HepG2 (cell line): ENCODE measurements around the gene EDN2. TPM values are rescaled to one million over a fixed set of nuclear protein-coding genes. Genes with fewer than 3 reads are reported as not detected.
A peak's percentile ranks its signal among the peaks of the same experiment; 100 is the strongest.

Experiments used
- ATAD3A ChIP-seq: sonication (generic); formaldehyde crosslinking; IDR thresholded peaks from 2 replicates; pipeline ENCODE4 v1.4.0; 2020; ENCODE audit warnings: missing genetic modification reagents
- CC2D1A ChIP-seq: sonication (generic); formaldehyde crosslinking; IDR thresholded peaks from 2 replicates; pipeline ENCODE4 v1.8.1; 2023; ENCODE audit warnings: mild to moderate bottlenecking, missing genetic modification reagents
- EP300 ChIP-seq, 3 experiments: sonication (generic) in 1 of 3; formaldehyde crosslinking in 1 of 3; IDR thresholded peaks; 2 replicates each; pipeline versions ENCODE4 v1.5.1 to v1.6.1; 2011 to 2020; ENCODE audit warnings: low read depth in 2 of 3, low read length in 2 of 3, borderline replicate concordance in 1 of 3, improper control_type of control experiment in 1 of 3, mild to moderate bottlenecking in 1 of 3, missing genetic modification reagents in 1 of 3, moderate library complexity in 1 of 3
- GABPB1 ChIP-seq: IDR thresholded peaks from 2 replicates; pipeline ENCODE4 v1.6.1; 2016; ENCODE audit warnings: mild to moderate bottlenecking, missing genetic modification reagents, moderate library complexity, missing compliant biosample characterization
- ISX ChIP-seq: sonication (generic); formaldehyde crosslinking; conservative IDR thresholded peaks from 2 replicates; pipeline ENCODE4 v1.5.0; 2020; ENCODE audit warnings: missing genetic modification reagents
- JUND ChIP-seq: sonication (generic); formaldehyde crosslinking; IDR thresholded peaks from 2 replicates; pipeline ENCODE4 v1.8.0; 2022; ENCODE audit warnings: mild to moderate bottlenecking, missing genetic modification reagents
- MTF2 ChIP-seq: sonication (generic); formaldehyde crosslinking; IDR thresholded peaks from 2 replicates; pipeline ENCODE4 v1.5.0; 2020; ENCODE audit warnings: missing genetic modification reagents, borderline replicate concordance
- PAF1 ChIP-seq: IDR thresholded peaks from 2 replicates; pipeline ENCODE4 v1.6.1; 2016; ENCODE audit warnings: missing genetic modification reagents, missing compliant biosample characterization
- RAD21 ChIP-seq: fragments of 450-650 bp; formaldehyde crosslinking; IDR thresholded peaks from 2 replicates; pipeline ENCODE4 v1.5.0; 2020; ENCODE audit warnings: mild to moderate bottlenecking
- SALL1 ChIP-seq: sonication (generic); formaldehyde crosslinking; IDR thresholded peaks from 2 replicates; pipeline ENCODE4 v1.8.0; 2022; ENCODE audit warnings: mild to moderate bottlenecking, missing genetic modification reagents
- ZBTB7A ChIP-seq: sonication (generic); formaldehyde crosslinking; IDR thresholded peaks from 2 replicates; pipeline ENCODE4 v1.8.0; 2022; ENCODE audit warnings: mild to moderate bottlenecking, missing genetic modification reagents
- ZFY ChIP-seq: sonication (generic); formaldehyde crosslinking; IDR thresholded peaks from 2 replicates; pipeline ENCODE4 v1.4.0; 2020; ENCODE audit warnings: missing genetic modification reagents
- ZKSCAN8 ChIP-seq: IDR thresholded peaks from 2 replicates; pipeline ENCODE4 v1.6.1; 2016; ENCODE audit warnings: borderline replicate concordance, missing genetic modification reagents, missing compliant biosample characterization
- ZNF101 ChIP-seq: sonication (generic); formaldehyde crosslinking; IDR thresholded peaks from 2 replicates; pipeline ENCODE4 v1.4.0; 2020; ENCODE audit warnings: mild to moderate bottlenecking, low read depth, missing genetic modification reagents, borderline replicate concordance
- ZNF496 ChIP-seq: sonication (generic); formaldehyde crosslinking; IDR thresholded peaks from 2 replicates; pipeline ENCODE4 v1.8.1; 2023; ENCODE audit warnings: mild to moderate bottlenecking, moderate library complexity, missing genetic modification reagents; ENCODE audit not compliant: insufficient replicate concordance
- ZNF562 ChIP-seq: sonication (generic); formaldehyde crosslinking; IDR thresholded peaks from 2 replicates; pipeline ENCODE4 v1.8.0; 2022; ENCODE audit warnings: missing genetic modification reagents, borderline replicate concordance
- ZNF660 ChIP-seq: sonication (generic); formaldehyde crosslinking; IDR thresholded peaks from 2 replicates; pipeline ENCODE4 v1.5.1; 2020; ENCODE audit warnings: mild to moderate bottlenecking, low read depth, missing genetic modification reagents, borderline replicate concordance
- polyA plus RNA-seq, 8 experiments: library from polyadenylated mRNA; depleted of rRNA in 3 of 8; stranded (reverse) in 7 of 8; unstranded in 1 of 8; fragments of >200 nt; fragmentation: Illumina TruSeq in 4 of 8; extraction: Trizol in 4 of 8; gene quantifications; 2 replicates each; pipeline versions ENCODE4 v1.2.1 to v1.2.3, GENCODE V29; 2011 to 2016; ENCODE audit warnings: low read depth in 4 of 8, missing spikeins in 1 of 8, mixed read lengths in 1 of 8; ENCODE audit not compliant: insufficient read depth in 1 of 8
- total RNA-seq, 5 experiments: library from RNA; depleted of rRNA; stranded (reverse); fragments of >200 nt; fragmentation: Illumina TruSeq; extraction: Trizol; gene quantifications; 2 replicates each; pipeline ENCODE4 v1.2.3, GENCODE V29; 2016; ENCODE audit warnings: low read depth in 1 of 5
- TF ChIP-seq, protein P1 (sequence below): sonication (generic); formaldehyde crosslinking; IDR thresholded peaks from 2 replicates; pipeline ENCODE4 v1.5.1; 2020; ENCODE audit warnings: missing genetic modification reagents, mild to moderate bottlenecking, borderline replicate concordance
- TF ChIP-seq, protein P2 (sequence below): sonication (generic); formaldehyde crosslinking; IDR thresholded peaks from 2 replicates; pipeline ENCODE4 v1.4.0; 2020; ENCODE audit warnings: missing genetic modification reagents
- TF ChIP-seq, protein P3 (sequence below): IDR thresholded peaks from 2 replicates; pipeline ENCODE4 v1.6.1; 2016; ENCODE audit warnings: low read depth, borderline replicate concordance
- TF ChIP-seq, protein P4 (sequence below): sonication (generic); formaldehyde crosslinking; IDR thresholded peaks from 2 replicates; pipeline ENCODE4 v1.4.0; 2020; ENCODE audit warnings: missing genetic modification reagents

EDN2 gene
- total and polyA plus RNA-seq, 2 of the 13 experiments (the other 11 are each of a cell fraction or from before 2014, with no cell fraction given) = not detected

DNA sequence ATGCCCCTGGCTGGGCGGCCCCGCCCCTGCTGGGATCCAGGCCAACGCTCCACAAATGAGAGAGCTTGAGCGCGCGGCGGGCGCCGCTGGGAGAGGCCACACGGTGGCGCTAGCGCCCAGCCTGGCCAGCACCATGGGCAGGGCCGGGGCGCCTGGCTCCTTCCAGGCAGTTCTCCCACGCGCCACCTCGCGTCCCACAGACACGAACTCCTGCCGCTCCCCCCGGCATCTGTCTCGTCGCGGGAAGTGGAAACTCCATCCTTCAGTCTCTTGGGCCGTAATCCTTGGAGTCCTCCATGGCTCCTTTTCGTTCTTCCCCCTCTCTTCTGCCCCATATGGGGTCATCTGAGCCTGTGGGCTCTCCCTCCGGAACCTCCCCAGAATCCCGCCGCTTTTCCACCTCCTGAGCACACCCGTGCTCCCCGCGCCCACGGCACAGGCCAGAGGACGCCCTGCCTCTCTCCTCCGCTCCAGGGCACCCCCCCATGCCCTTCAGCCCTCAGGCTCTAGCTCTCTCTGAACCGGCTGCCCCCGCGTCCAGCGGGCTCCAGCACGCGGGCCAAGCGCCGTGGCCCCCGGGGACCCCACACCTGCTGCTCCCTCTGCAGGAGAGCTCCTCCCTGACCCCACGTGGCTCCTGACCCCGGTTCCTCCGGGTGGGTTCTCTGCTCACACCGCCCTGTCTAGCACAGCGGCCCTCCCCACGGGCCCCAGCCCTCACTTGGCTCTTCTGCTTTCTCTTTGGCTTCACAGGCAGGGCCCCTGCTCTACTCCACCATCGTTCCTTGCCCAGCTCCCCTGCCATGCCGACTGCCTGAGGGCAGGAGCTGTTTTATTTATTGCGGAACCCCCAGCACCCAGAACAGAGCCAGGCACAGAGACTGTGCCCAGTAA, 31.9 kb upstream of the EDN2 start (continued):
- TF ChIP-seq ZFY (CRISPR knock-in tag) = 0 out of 2 replicates have a peak, but pooled peaks have one; percentile 33
- no peak for TF ChIP-seq ZNF496
- no peak for TF ChIP-seq ATAD3A
- TF ChIP-seq ZBTB7A (CRISPR knock-in tag) = no peak
- peak; percentile 57; the same call in 1 of the 2 replicates for TF ChIP-seq RAD21
- TF ChIP-seq ZNF660 (CRISPR knock-in tag) = no peak
- peak; percentile 64; the same call in 1 of the 2 replicates for TF ChIP-seq GABPB1 (CRISPR knock-in tag)
- TF ChIP-seq, protein P1, sequence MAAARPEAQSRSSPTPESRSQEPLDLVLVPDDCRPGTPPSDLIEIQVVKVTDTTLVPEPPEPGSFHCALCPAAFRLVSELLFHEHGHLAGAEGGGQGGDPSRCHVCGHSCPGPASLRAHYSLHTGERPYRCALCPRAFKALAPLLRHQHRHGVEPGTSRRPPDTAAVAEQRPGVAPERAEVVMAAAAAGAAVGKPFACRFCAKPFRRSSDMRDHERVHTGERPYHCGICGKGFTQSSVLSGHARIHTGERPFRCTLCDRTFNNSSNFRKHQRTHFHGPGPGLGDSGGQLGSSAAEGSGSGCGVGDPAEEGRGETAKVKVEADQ (CRISPR knock-in tag) = no peak
- TF ChIP-seq PAF1 (CRISPR knock-in tag) = no peak
- no peak for TF ChIP-seq ZNF562 (CRISPR knock-in tag)
- no peak for TF ChIP-seq ZNF101 (CRISPR knock-in tag)
- TF ChIP-seq ZKSCAN8 (CRISPR knock-in tag) = no peak
- no peak for TF ChIP-seq JUND (CRISPR knock-in tag)
- TF ChIP-seq EP300 (IDR thresholded peaks at IDR 0.05; ENCODE audit: low read depth in 2 of 2, low read length in 2 of 2) = no peak
- TF ChIP-seq EP300 (CRISPR knock-in tag; IDR thresholded peaks at IDR 0.05; ENCODE audit: borderline replicate concordance) = no peak
- peak; percentile 32; the same call in 1 of the 2 replicates for TF ChIP-seq SALL1 (CRISPR knock-in tag)
- peak; percentile 52; the same call in 1 of the 2 replicates for TF ChIP-seq MTF2 (CRISPR knock-in tag)
- TF ChIP-seq, protein P2, sequence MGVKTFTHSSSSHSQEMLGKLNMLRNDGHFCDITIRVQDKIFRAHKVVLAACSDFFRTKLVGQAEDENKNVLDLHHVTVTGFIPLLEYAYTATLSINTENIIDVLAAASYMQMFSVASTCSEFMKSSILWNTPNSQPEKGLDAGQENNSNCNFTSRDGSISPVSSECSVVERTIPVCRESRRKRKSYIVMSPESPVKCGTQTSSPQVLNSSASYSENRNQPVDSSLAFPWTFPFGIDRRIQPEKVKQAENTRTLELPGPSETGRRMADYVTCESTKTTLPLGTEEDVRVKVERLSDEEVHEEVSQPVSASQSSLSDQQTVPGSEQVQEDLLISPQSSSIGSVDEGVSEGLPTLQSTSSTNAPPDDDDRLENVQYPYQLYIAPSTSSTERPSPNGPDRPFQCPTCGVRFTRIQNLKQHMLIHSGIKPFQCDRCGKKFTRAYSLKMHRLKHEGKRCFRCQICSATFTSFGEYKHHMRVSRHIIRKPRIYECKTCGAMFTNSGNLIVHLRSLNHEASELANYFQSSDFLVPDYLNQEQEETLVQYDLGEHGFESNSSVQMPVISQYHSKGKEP = no peak
- TF ChIP-seq, protein P3, sequence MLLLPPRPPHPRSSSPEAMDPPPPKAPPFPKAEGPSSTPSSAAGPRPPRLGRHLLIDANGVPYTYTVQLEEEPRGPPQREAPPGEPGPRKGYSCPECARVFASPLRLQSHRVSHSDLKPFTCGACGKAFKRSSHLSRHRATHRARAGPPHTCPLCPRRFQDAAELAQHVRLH (CRISPR knock-in tag) = no peak
- TF ChIP-seq, protein P4, sequence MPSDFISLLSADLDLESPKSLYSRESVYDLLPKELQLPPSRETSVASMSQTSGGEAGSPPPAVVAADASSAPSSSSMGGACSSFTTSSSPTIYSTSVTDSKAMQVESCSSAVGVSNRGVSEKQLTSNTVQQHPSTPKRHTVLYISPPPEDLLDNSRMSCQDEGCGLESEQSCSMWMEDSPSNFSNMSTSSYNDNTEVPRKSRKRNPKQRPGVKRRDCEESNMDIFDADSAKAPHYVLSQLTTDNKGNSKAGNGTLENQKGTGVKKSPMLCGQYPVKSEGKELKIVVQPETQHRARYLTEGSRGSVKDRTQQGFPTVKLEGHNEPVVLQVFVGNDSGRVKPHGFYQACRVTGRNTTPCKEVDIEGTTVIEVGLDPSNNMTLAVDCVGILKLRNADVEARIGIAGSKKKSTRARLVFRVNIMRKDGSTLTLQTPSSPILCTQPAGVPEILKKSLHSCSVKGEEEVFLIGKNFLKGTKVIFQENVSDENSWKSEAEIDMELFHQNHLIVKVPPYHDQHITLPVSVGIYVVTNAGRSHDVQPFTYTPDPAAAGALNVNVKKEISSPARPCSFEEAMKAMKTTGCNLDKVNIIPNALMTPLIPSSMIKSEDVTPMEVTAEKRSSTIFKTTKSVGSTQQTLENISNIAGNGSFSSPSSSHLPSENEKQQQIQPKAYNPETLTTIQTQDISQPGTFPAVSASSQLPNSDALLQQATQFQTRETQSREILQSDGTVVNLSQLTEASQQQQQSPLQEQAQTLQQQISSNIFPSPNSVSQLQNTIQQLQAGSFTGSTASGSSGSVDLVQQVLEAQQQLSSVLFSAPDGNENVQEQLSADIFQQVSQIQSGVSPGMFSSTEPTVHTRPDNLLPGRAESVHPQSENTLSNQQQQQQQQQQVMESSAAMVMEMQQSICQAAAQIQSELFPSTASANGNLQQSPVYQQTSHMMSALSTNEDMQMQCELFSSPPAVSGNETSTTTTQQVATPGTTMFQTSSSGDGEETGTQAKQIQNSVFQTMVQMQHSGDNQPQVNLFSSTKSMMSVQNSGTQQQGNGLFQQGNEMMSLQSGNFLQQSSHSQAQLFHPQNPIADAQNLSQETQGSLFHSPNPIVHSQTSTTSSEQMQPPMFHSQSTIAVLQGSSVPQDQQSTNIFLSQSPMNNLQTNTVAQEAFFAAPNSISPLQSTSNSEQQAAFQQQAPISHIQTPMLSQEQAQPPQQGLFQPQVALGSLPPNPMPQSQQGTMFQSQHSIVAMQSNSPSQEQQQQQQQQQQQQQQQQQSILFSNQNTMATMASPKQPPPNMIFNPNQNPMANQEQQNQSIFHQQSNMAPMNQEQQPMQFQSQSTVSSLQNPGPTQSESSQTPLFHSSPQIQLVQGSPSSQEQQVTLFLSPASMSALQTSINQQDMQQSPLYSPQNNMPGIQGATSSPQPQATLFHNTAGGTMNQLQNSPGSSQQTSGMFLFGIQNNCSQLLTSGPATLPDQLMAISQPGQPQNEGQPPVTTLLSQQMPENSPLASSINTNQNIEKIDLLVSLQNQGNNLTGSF = no peak
- TF ChIP-seq ISX = no peak
- TF ChIP-seq CC2D1A (CRISPR knock-in tag) = no peak
